DND-41 (cell line): Measurements from ENCODE around the gene CLK4.

Experiments used
- ATAC-seq: fragments of 200-7000 bp; cut with Tn5 transposase; 3 replicates; pipeline ENCODE4 v1.9.1; 2021; ENCODE audit warnings: low read depth; ENCODE audit not compliant: insufficient read depth
- DNase-seq: peaks from one replicate; pipeline ENCODE4 v3.0.0-alpha.2; 2020
- H2AFZ ChIP-seq: 2 replicates; pipeline ENCODE4 v1.6.0; 2012; ENCODE audit warnings: low read depth, low read length
- H3K27ac ChIP-seq: 2 replicates; pipeline ENCODE4 v1.5.1; 2012; ENCODE audit warnings: low read length, inconsistent platforms
- H3K27me3 ChIP-seq: fragments of 200-600 bp; sonication (generic); 2 replicates; pipeline ENCODE4 v1.6.0; 2012; ENCODE audit warnings: low read length, mild to moderate bottlenecking, inconsistent platforms; ENCODE audit not compliant: insufficient read depth, poor library complexity
- H3K36me3 ChIP-seq: 2 replicates; pipeline ENCODE4 v1.5.1; 2012; ENCODE audit warnings: low read length, inconsistent platforms; ENCODE audit not compliant: insufficient read depth
- H3K4me1 ChIP-seq: 2 replicates; pipeline ENCODE4 v1.5.1; 2012; ENCODE audit warnings: mild to moderate bottlenecking, low read length; ENCODE audit not compliant: insufficient read depth
- H3K4me2 ChIP-seq: 2 replicates; pipeline ENCODE4 v1.6.0; 2012; ENCODE audit warnings: mild to moderate bottlenecking, moderate library complexity, low read length, inconsistent platforms; ENCODE audit not compliant: insufficient read depth
- H3K4me3 ChIP-seq, 2 experiments: fragments of 200-600 bp in 1 of 2; shearing (Covaris generic) in 1 of 2; 2 replicates each; pipeline ENCODE4 v1.5.1; 2012 to 2016; ENCODE audit warnings: inconsistent platforms in 2 of 2, low read length in 2 of 2, mild to moderate bottlenecking in 2 of 2, low read depth in 1 of 2, moderate library complexity in 1 of 2
- H3K79me2 ChIP-seq: 2 replicates; pipeline ENCODE4 v1.6.0; 2012; ENCODE audit warnings: low read length, inconsistent platforms; ENCODE audit not compliant: insufficient read depth
- H3K9ac ChIP-seq: 2 replicates; pipeline ENCODE4 v1.6.0; 2012; ENCODE audit warnings: low read depth, mild to moderate bottlenecking, inconsistent platforms, low read length, moderate library complexity
- H3K9me3 ChIP-seq: 2 replicates; pipeline ENCODE4 v1.5.1; 2012; ENCODE audit warnings: low read length, moderate library complexity, mild to moderate bottlenecking, inconsistent platforms; ENCODE audit not compliant: insufficient read depth, severe bottlenecking
- H4K20me1 ChIP-seq: 2 replicates; pipeline ENCODE4 v1.6.0; 2012; ENCODE audit warnings: low read length; ENCODE audit not compliant: insufficient read depth
- CTCF ChIP-seq: IDR thresholded peaks from 2 replicates; pipeline ENCODE4 v1.5.1; 2012; ENCODE audit warnings: borderline replicate concordance, low read length, moderate library complexity, mild to moderate bottlenecking; ENCODE audit not compliant: poor library complexity, severe bottlenecking; ENCODE audit errors: extremely low read depth
- EZH2 ChIP-seq: IDR thresholded peaks from 3 replicates; pipeline ENCODE4 v1.6.1; 2012; ENCODE audit warnings: borderline replicate concordance, low read depth, mild to moderate bottlenecking, moderate library complexity, low read length, inconsistent platforms; ENCODE audit not compliant: severe bottlenecking

CLK4 gene

GRCh38 chr5:178662541-178662860 is 35.7 kb upstream of the CLK4 start:
- DNase-seq: no peak
- Histone ChIP-seq H3K4me1 (no peaks in the 10 kb centered on the region), H3K4me3 (no peak overlapping the region), H3K36me3 (no peaks in the 10 kb centered on the region), H3K9me3 (no peaks in the 10 kb centered on the region), H3K4me2 (no peak overlapping the region), H3K9ac (no peak overlapping the region), H2AFZ (no peak overlapping the region), H3K79me2 (no peaks in the 10 kb centered on the region), H3K27ac (no peak overlapping the region), H3K27me3 (peaks cover 8% of the 10 kb centered on the region), H4K20me1 (no peaks in the 10 kb centered on the region)
- no peak for TF ChIP-seq EZH2
- TF ChIP-seq CTCF: no peak
- ATAC-seq: no peak

- TF ChIP-seq EZH2 (no peak), CTCF (no peak)
- H3K79me2 ChIP-seq: no peaks in the 10 kb centered on the region
- no peak for ATAC-seq
- peaks cover 8% of the 10 kb centered on the region for H3K27me3 ChIP-seq
- DNase-seq: no peak
- H3K36me3 ChIP-seq: no peaks in the 10 kb centered on the region
- no peak overlapping the region for H2AFZ ChIP-seq
- no peak overlapping the region for H3K9ac ChIP-seq
- H3K9me3 ChIP-seq: no peaks in the 10 kb centered on the region
- H3K27ac ChIP-seq: no peak overlapping the region
- H3K4me2 ChIP-seq: no peak overlapping the region
- H4K20me1 ChIP-seq: no peaks in the 10 kb centered on the region
- no peak overlapping the region for H3K4me3 ChIP-seq
- no peaks in the 10 kb centered on the region for H3K4me1 ChIP-seq
These were observed 35.1 kb upstream of the CLK4 start for GRCh38 chr5:178661836-178662540.

- DNase-seq (no peak), ATAC-seq (no peak)
- no peaks in the 10 kb centered on the region for H4K20me1 ChIP-seq
- H3K4me3 ChIP-seq: no peak overlapping the region
- H3K36me3 ChIP-seq: no peaks in the 10 kb centered on the region
- TF ChIP-seq EZH2 (no peak), CTCF (no peak)
- no peaks in the 10 kb centered on the region for H3K9me3 ChIP-seq
- no peaks in the 10 kb centered on the region for H3K79me2 ChIP-seq
- no peaks in the 10 kb centered on the region for H3K4me1 ChIP-seq
- no peaks in the 10 kb centered on the region for H3K27me3 ChIP-seq
- H3K9ac ChIP-seq: no peak overlapping the region
- H2AFZ ChIP-seq: no peak overlapping the region
- H3K4me2 ChIP-seq: no peak overlapping the region
- H3K27ac ChIP-seq: no peak overlapping the region
These were observed 24.4 kb upstream of the CLK4 start for GRCh38 chr5:178651046-178651810.
